Endothelial cell of umbilical vein (primary cell): ENCODE data around the gene LRRC8E.

ENCODE experiments used
- EZH2 ChIP-seq: IDR thresholded peaks from 2 replicates; pipeline ENCODE4 v1.6.1; 2012; ENCODE audit warnings: borderline replicate concordance, low read depth, mild to moderate bottlenecking, moderate library complexity, low read length, inconsistent platforms; ENCODE audit not compliant: severe bottlenecking
- GATA2 ChIP-seq: IDR thresholded peaks from 2 replicates; pipeline ENCODE4 v1.7.0; 2011; ENCODE audit warnings: low read depth, mild to moderate bottlenecking, moderate library complexity, mixed read lengths, low read length; ENCODE audit not compliant: insufficient read length, insufficient read depth
- MYC ChIP-seq: IDR thresholded peaks from one replicate; pipeline ENCODE4 v1.6.1; 2011; ENCODE audit warnings: mild to moderate bottlenecking, low read depth, low read length
- POLR2A ChIP-seq: IDR thresholded peaks from 2 replicates; pipeline ENCODE4 v1.6.1; 2012; ENCODE audit warnings: low read depth, mild to moderate bottlenecking, control low read depth, low read length
- POLR2AphosphoS5 ChIP-seq: IDR thresholded peaks from 2 replicates; pipeline ENCODE4 v1.6.1; 2012; ENCODE audit warnings: low read depth, mild to moderate bottlenecking, control low read depth, low read length, moderate library complexity; ENCODE audit not compliant: insufficient read depth
- TF ChIP-seq, protein P1 (sequence below), 2 donors: IDR thresholded peaks; 1 replicate in 1 of 2; 2 replicates in 1 of 2; pipeline ENCODE4 v1.5.1; 2011; ENCODE audit warnings: low read length in 2 of 2, mild to moderate bottlenecking in 2 of 2, moderate library complexity in 2 of 2, control low read depth in 1 of 2, inconsistent platforms in 1 of 2, low read depth in 1 of 2; ENCODE audit not compliant: insufficient read depth in 1 of 2; ENCODE audit errors: extremely low read depth in 1 of 2
- TF ChIP-seq, protein P2 (sequence below): IDR thresholded peaks from 2 replicates; pipeline ENCODE4 v1.6.1; 2011; ENCODE audit not compliant: insufficient read depth, insufficient read length

DNA sequence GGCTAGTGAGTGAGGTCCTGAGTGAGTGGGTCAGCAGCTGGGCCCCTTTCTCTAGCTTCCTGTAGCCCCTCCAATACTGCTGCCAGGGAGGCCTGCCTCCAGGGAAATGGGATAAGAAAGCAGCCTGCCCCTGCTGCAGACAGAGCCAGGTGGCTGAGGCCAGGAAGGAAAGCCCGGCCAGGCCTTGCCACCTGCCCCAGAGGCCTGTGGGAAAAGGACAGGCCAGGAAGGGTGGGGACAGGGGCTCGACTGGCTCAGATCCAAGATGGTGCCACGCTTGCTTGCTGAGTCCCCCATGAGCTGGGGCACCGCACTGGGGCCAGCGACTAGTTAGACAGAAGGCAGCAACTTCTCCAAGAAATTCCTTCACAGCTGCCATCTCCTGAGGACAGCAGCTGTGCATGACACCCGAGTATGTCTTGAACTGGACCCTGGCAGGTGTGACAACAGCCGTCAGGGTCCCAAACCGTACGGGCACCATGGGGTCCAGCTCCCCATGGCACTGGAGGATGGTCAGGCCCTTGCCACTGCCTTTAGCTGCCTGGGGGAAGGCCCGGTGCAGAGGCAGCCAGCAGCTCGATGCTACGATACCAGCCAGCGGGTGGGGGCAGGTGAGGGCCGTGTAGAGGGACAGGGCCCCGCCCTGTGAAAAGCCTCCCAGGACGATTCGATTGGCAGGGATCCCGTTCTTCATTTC is 9.1 kb upstream of the LRRC8E start:
- TF ChIP-seq, protein P1, sequence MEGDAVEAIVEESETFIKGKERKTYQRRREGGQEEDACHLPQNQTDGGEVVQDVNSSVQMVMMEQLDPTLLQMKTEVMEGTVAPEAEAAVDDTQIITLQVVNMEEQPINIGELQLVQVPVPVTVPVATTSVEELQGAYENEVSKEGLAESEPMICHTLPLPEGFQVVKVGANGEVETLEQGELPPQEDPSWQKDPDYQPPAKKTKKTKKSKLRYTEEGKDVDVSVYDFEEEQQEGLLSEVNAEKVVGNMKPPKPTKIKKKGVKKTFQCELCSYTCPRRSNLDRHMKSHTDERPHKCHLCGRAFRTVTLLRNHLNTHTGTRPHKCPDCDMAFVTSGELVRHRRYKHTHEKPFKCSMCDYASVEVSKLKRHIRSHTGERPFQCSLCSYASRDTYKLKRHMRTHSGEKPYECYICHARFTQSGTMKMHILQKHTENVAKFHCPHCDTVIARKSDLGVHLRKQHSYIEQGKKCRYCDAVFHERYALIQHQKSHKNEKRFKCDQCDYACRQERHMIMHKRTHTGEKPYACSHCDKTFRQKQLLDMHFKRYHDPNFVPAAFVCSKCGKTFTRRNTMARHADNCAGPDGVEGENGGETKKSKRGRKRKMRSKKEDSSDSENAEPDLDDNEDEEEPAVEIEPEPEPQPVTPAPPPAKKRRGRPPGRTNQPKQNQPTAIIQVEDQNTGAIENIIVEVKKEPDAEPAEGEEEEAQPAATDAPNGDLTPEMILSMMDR (IDR thresholded peaks at IDR 0.05; ENCODE audit: extremely low read depth in 1 of 2, insufficient read depth in 1 of 2, low read depth in 1 of 2, low read length in 2 of 2) = no peak
- TF ChIP-seq POLR2A (no peak), MYC (no peak), EZH2 (no peak), GATA2 (no peak), POLR2AphosphoS5 (no peak)
- TF ChIP-seq, protein P2, sequence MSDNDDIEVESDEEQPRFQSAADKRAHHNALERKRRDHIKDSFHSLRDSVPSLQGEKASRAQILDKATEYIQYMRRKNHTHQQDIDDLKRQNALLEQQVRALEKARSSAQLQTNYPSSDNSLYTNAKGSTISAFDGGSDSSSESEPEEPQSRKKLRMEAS = no peak
